ENCODE results near the gene RAB27A.
"Not testable (repeated sequence)": the region's sequence is repeated elsewhere in the genome, so short reads cannot be mapped to it uniquely, and the experiment has no call there.

RAB27A gene

GRCh38 chr15:55289746-55290527 lies at the start of gene RAB27A:
TSS of gene RAB27A (minus strand) at chr15:55289813. CDS start at chr15:55234934, 54,879 bp downstream.
- peak within 1 kb of the TSS; percentile 83 for H3K4me3 ChIP-seq (ENCODE audit: low read depth, low read length)
- DNase-seq (ENCODE audit: low read depth) = no peak

- no peak for DNase-seq (ENCODE audit: low read depth)
- H3K4me3 ChIP-seq (ENCODE audit: low read depth, low read length) = no peak overlapping the region
Measured at GRCh38 chr15:55337160-55337559, 47.5 kb upstream of the RAB27A start.

- H3K4me3 ChIP-seq (ENCODE audit: low read depth, low read length) = no peak overlapping the region
- no peak for DNase-seq (ENCODE audit: low read depth)
Measured at GRCh38 chr15:55334997-55335396, 45.4 kb upstream of the RAB27A start.

- DNase-seq (ENCODE audit: low read depth) = no peak
Measured at GRCh38 chr15:55334371-55334770, 44.8 kb upstream of the RAB27A start.

GRCh38 chr15:55327387-55327786 lies 37.8 kb upstream of the RAB27A start:
- H3K4me3 ChIP-seq (ENCODE audit: low read depth, low read length) = no peak overlapping the region
- DNase-seq (ENCODE audit: low read depth) = no peak

More at GRCh38 chr15:55334371-55334770, 44.8 kb upstream of the RAB27A start:
- H3K4me3 ChIP-seq (ENCODE audit: low read depth, low read length) = no peak overlapping the region

GRCh38 chr15:55322467-55322866 lies 32.9 kb upstream of the RAB27A start:
- H3K4me3 ChIP-seq (ENCODE audit: low read depth, low read length) = no peak overlapping the region
- DNase-seq (ENCODE audit: low read depth) = no peak

- no peak overlapping the region for H3K4me3 ChIP-seq (ENCODE audit: low read depth, low read length)
Measured at GRCh38 chr15:55320963-55321362, 31.4 kb upstream of the RAB27A start.

GRCh38 chr15:55320238-55320550 lies 30.6 kb upstream of the RAB27A start:
- DNase-seq (ENCODE audit: low read depth) = no peak
- H3K4me3 ChIP-seq (ENCODE audit: low read depth, low read length) = peak overlapping the region; percentile 90

More at GRCh38 chr15:55320963-55321362, 31.4 kb upstream of the RAB27A start:
- DNase-seq (ENCODE audit: low read depth) = no peak

GRCh38 chr15:55319537-55320237 lies 30.1 kb upstream of the RAB27A start:
- no peak for DNase-seq (ENCODE audit: low read depth)
- H3K4me3 ChIP-seq (ENCODE audit: low read depth, low read length) = peak overlapping the region; percentile 90

GRCh38 chr15:55318588-55319494 lies 29.2 kb upstream of the RAB27A start, which contains the start of the genes PIGB and PIGBOS1:
TSS of gene PIGB (plus strand) at chr15:55319222. CDS start at chr15:55319251, 29 bp downstream.
TSS of gene PIGBOS1 (minus strand) at chr15:55319123. CDS start at chr15:55317792, 1,331 bp downstream.
- peak within 1 kb of the TSS; percentile 90 for H3K4me3 ChIP-seq (ENCODE audit: low read depth, low read length)
- peak; percentile 77 for DNase-seq (ENCODE audit: low read depth)

- not testable (repeated sequence) for H3K4me3 ChIP-seq (ENCODE audit: low read depth, low read length); DNase-seq (ENCODE audit: low read depth)
Measured at GRCh38 chr15:55302801-55303200, 13.2 kb upstream of the RAB27A start.

GRCh38 chr15:55297315-55297714 lies 7.7 kb upstream of the RAB27A start:
- no peak for DNase-seq (ENCODE audit: low read depth)
- H3K4me3 ChIP-seq (ENCODE audit: low read depth, low read length) = no peak overlapping the region

GRCh38 chr15:55290528-55291057 lies 980 bp upstream of the RAB27A start:
- peak overlapping the region; percentile 83 for H3K4me3 ChIP-seq (ENCODE audit: low read depth, low read length)
- DNase-seq (ENCODE audit: low read depth) = no peak

GRCh38 chr15:55289011-55289745 lies 435 bp downstream of the RAB27A start:
- no peak for DNase-seq (ENCODE audit: low read depth)
- H3K4me3 ChIP-seq (ENCODE audit: low read depth, low read length) = peak overlapping the region; percentile 83

GRCh38 chr15:55288006-55288717 lies 1.5 kb downstream of the RAB27A start:
- DNase-seq (ENCODE audit: low read depth) = no peak
- peak overlapping the region; percentile 83 for H3K4me3 ChIP-seq (ENCODE audit: low read depth, low read length)

- H3K4me3 ChIP-seq (ENCODE audit: low read depth, low read length); DNase-seq (ENCODE audit: low read depth): not testable (repeated sequence)
Measured at GRCh38 chr15:55286442-55287189, 3.0 kb downstream of the RAB27A start.

GRCh38 chr15:55284426-55284825 lies 5.2 kb downstream of the RAB27A start:
- H3K4me3 ChIP-seq (ENCODE audit: low read depth, low read length) = no peak overlapping the region
- no peak for DNase-seq (ENCODE audit: low read depth)

All from skeletal muscle cell (primary cell).